IMR-90 (cell line): ENCODE measurements around the gene SLC12A7. TPM values are rescaled to one million over a fixed set of nuclear protein-coding genes. Genes with fewer than 3 reads are reported as not detected.
"Not testable (repeated sequence)": the region's sequence is repeated elsewhere in the genome, so short reads cannot be mapped to it uniquely, and the experiment has no call there.

Experiments used
- ATAC-seq: fragments of 200-7000 bp; cut with Tn5 transposase; 2 replicates; pipeline ENCODE4 v1.9.1; 2020; ENCODE audit warnings: low read depth, mild to moderate bottlenecking, moderate library complexity
- BruUV-seq: library from RNA; stranded (reverse); fragments of 400-500 nt; replicated peaks from 2 replicates; lab custom pipeline; 2021; lab: Mats Ljungman, UMichigan
- CTCF ChIA-PET: fragments of 300-600 bp; formaldehyde crosslinking; extraction: SDS; loops from one replicate; lab custom pipeline; 2021; ENCODE audit warnings: antibody characterized with exemption; lab: Yijun Ruan, JAX
- POLR2A ChIA-PET: fragments of 300-600 bp; sonication (Branson Sonifier 250); formaldehyde crosslinking; loops from one replicate; lab custom pipeline; 2022; ENCODE audit warnings: antibody characterized with exemption; ENCODE audit not compliant: unreplicated experiment; lab: Charles Lee
- DNase-seq: peaks from one replicate; pipeline ENCODE4 v3.0.0; 2013
- H2AFZ ChIP-seq: replicated peaks from 2 replicates; pipeline ENCODE3; 2013; ENCODE audit warnings: low read length, mild to moderate bottlenecking; ENCODE audit not compliant: poor library complexity
- H2AK5ac ChIP-seq: 2 replicates; pipeline ENCODE4 v1.6.1; 2013; ENCODE audit warnings: low read depth, low read length, inconsistent platforms
- H2AK9ac ChIP-seq: replicated peaks from 2 replicates; pipeline ENCODE3; 2013; ENCODE audit warnings: mild to moderate bottlenecking, low read depth, low read length, moderate library complexity; ENCODE audit not compliant: poor library complexity
- H2BK120ac ChIP-seq: 2 replicates; pipeline ENCODE4 v1.6.1; 2013; ENCODE audit warnings: low read depth, low read length, inconsistent platforms
- H2BK15ac ChIP-seq: 3 replicates; pipeline ENCODE4 v1.6.1; 2013; ENCODE audit warnings: low read depth, low read length, inconsistent platforms
- H2BK20ac ChIP-seq: 2 replicates; pipeline ENCODE4 v1.6.1; 2013; ENCODE audit warnings: low read depth, mild to moderate bottlenecking, inconsistent platforms, low read length, moderate library complexity
- H2BK5ac ChIP-seq: 2 replicates; pipeline ENCODE4 v1.6.1; 2013; ENCODE audit warnings: mild to moderate bottlenecking, low read depth, low read length, inconsistent platforms; ENCODE audit not compliant: poor library complexity, severe bottlenecking
- H3K14ac ChIP-seq: replicated peaks from 2 replicates; pipeline ENCODE4 v1.6.1; 2013; ENCODE audit warnings: low read depth, low read length, inconsistent platforms
- H3K18ac ChIP-seq: 2 replicates; pipeline ENCODE4 v1.6.1; 2013; ENCODE audit warnings: low read depth, low read length, control low read depth
- H3K23ac ChIP-seq: 2 replicates; pipeline ENCODE4 v1.6.1; 2013; ENCODE audit warnings: low read depth, low read length, inconsistent platforms
- H3K27ac ChIP-seq: 2 replicates; pipeline ENCODE4 v1.5.1; 2013; ENCODE audit warnings: mild to moderate bottlenecking, control low read depth, low read length; ENCODE audit not compliant: insufficient read depth
- H3K27me3 ChIP-seq: 2 replicates; pipeline ENCODE4 v1.6.1; 2013; ENCODE audit warnings: low read length; ENCODE audit not compliant: control insufficient read depth, insufficient read depth
- H3K36me3 ChIP-seq: 2 replicates; pipeline ENCODE4 v1.6.1; 2013; ENCODE audit warnings: low read length, mixed read lengths; ENCODE audit not compliant: control insufficient read depth, insufficient read depth
- H3K4ac ChIP-seq: 2 replicates; pipeline ENCODE4 v1.6.1; 2013; ENCODE audit warnings: low read depth, low read length, inconsistent platforms
- H3K4me1 ChIP-seq: 2 replicates; pipeline ENCODE4 v1.6.1; 2013; ENCODE audit warnings: low read length, mixed read lengths; ENCODE audit not compliant: control insufficient read depth, insufficient read depth
- H3K4me2 ChIP-seq: 2 replicates; pipeline ENCODE4 v1.6.1; 2013; ENCODE audit warnings: low read depth, mild to moderate bottlenecking, control low read depth, low read length, moderate library complexity
- H3K4me3 ChIP-seq: 2 replicates; pipeline ENCODE4 v1.5.1; 2013; ENCODE audit warnings: low read depth, mild to moderate bottlenecking, control low read depth, low read length, moderate library complexity; ENCODE audit not compliant: insufficient read depth
- H3K56ac ChIP-seq: 2 replicates; pipeline ENCODE4 v1.6.1; 2013; ENCODE audit warnings: low read length, inconsistent platforms; ENCODE audit not compliant: insufficient read depth; ENCODE audit errors: extremely low read depth
- H3K79me1 ChIP-seq, 2 experiments: 2 replicates each; pipeline ENCODE4 v1.6.1; 2013; ENCODE audit warnings: low read length in 2 of 2, inconsistent platforms in 1 of 2, low read depth in 1 of 2
- H3K9ac ChIP-seq: 2 replicates; pipeline ENCODE4 v1.6.1; 2013; ENCODE audit warnings: low read depth, low read length, control low read depth
- H3K9me1 ChIP-seq: 2 replicates; pipeline ENCODE4 v1.6.1; 2013; ENCODE audit warnings: low read length, inconsistent platforms; ENCODE audit not compliant: insufficient read depth
- H3K9me3 ChIP-seq: 2 replicates; pipeline ENCODE4 v1.6.1; 2013; ENCODE audit warnings: low read length; ENCODE audit not compliant: control insufficient read depth, insufficient read depth
- H4K20me1 ChIP-seq: 2 replicates; pipeline ENCODE4 v1.6.1; 2013; ENCODE audit warnings: low read length, inconsistent platforms; ENCODE audit not compliant: insufficient read depth
- H4K5ac ChIP-seq: 2 replicates; pipeline ENCODE4 v1.6.1; 2013; ENCODE audit warnings: mild to moderate bottlenecking, low read depth, low read length, control low read depth
- H4K8ac ChIP-seq, 2 experiments: 2 replicates each; pipeline ENCODE4 v1.6.1; 2013; ENCODE audit warnings: low read depth in 2 of 2, low read length in 2 of 2, control low read depth in 1 of 2, inconsistent platforms in 1 of 2
- H4K91ac ChIP-seq: 2 replicates; pipeline ENCODE4 v1.6.1; 2013; ENCODE audit warnings: low read depth, low read length, inconsistent platforms; ENCODE audit not compliant: insufficient read depth
- CTCF ChIP-seq: conservative IDR thresholded peaks from 2 replicates; pipeline ENCODE4 v1.5.1; 2012; ENCODE audit warnings: mild to moderate bottlenecking, low read depth, low read length, improper control_type of control experiment
- NFE2L2 ChIP-seq: fragments of 150-350 bp; IDR thresholded peaks from 2 replicates; pipeline ENCODE4 v1.6.1; 2016; ENCODE audit warnings: low read depth, mild to moderate bottlenecking, low read length
- SMC3 ChIP-seq: fragments of 150-350 bp; IDR thresholded peaks from 2 replicates; pipeline ENCODE4 v1.6.1; 2016; ENCODE audit warnings: low read depth, mild to moderate bottlenecking, antibody characterized with exemption, low read length, moderate library complexity
- WGBS, 2 experiments: methylation state at CpG; one replicate each; pipeline versions ENCODE4 v1.1.5 to v1.1.7; 2013; ENCODE audit warnings: missing lambda C conversion rate in 2 of 2; ENCODE audit not compliant: insufficient read length in 1 of 2; ENCODE audit errors: extremely low coverage in 2 of 2; 5-methylcytosine and 5-hydroxymethylcytosine counted together
- dilution Hi-C: fragments of 300-500 bp; cut with HindIII; formaldehyde crosslinking; loops from one replicate; pipeline ENCODE4 v1.14.3; 2018; ENCODE audit warnings: low sequenced_read_pairs; ENCODE audit not compliant: unreplicated experiment
- in situ Hi-C: fragments of 300-500 bp; cut with MboI; formaldehyde crosslinking; loops from 3 replicates; pipeline ENCODE4 v1.14.3; 2019; ENCODE audit warnings: low sequenced_read_pairs, inconsistent platforms, mixed read lengths
- intact Hi-C: fragments of 100-400 bp; cut with micrococcal nuclease; formaldehyde crosslinking; loops from 2 replicates; pipeline ENCODE4 v1.10.0; 2022
- polyA plus RNA-seq, 3 experiments: library from polyadenylated mRNA; depleted of rRNA; stranded (reverse); fragments of >200 nt; gene quantifications; 2 replicates each; pipeline ENCODE4 v1.2.3, GENCODE V29; 2012; ENCODE audit warnings: low replicate concordance in 1 of 3
- total RNA-seq: library from RNA; depleted of rRNA; stranded (reverse); fragments of >200 nt; gene quantifications from 2 replicates; pipeline ENCODE4 v1.2.3, GENCODE V29; 2012

Gene SLC12A7
- total and polyA plus RNA-seq, 2 of the 4 experiments (the other 2 are of a cell fraction) = 3.0 to 6.1 TPM

- Histone ChIP-seq H3K9ac (no peak overlapping the region), H2BK15ac (no peak overlapping the region), H2AFZ (no peak overlapping the region), H3K4me3 (no peak overlapping the region), H4K8ac (no peak overlapping the region), H3K23ac (no peak overlapping the region), H3K36me3 (peaks cover 25% of the 10 kb centered on the region; the same call in 1 of the 2 replicates), H3K9me1 (no peaks in the 10 kb centered on the region), H2BK5ac (no peak overlapping the region), H3K79me1 (no peaks in the 10 kb centered on the region), H4K91ac (no peak overlapping the region), H3K4me2 (no peak overlapping the region), H3K18ac (no peak overlapping the region), H2AK9ac (no peak overlapping the region), H3K4me1 (no peaks in the 10 kb centered on the region), H3K14ac (no peak overlapping the region), H4K20me1 (no peaks in the 10 kb centered on the region; the same call in 1 of the 2 replicates), H3K56ac (no peak overlapping the region), H3K9me3 (no peaks in the 10 kb centered on the region), H2BK20ac (no peak overlapping the region), H3K27me3 (no peaks in the 10 kb centered on the region), H4K5ac (no peak overlapping the region), H2BK120ac (no peak overlapping the region), H3K4ac (no peak overlapping the region), H3K27ac (no peak overlapping the region), H2AK5ac (no peak overlapping the region)
- ATAC-seq = no peak
- ChIA-PET CTCF (no interaction called here), POLR2A (no interaction called here)
- in situ Hi-C loops (no loop called here), intact Hi-C loops (no loop called here), dilution Hi-C loops (no loop called here)
- TF ChIP-seq SMC3 (no peak), NFE2L2 (no peak), CTCF (no peak)
- BruUV-seq = no TSS peak
- no peak for DNase-seq
- 94% methylated on average over 45 of the region's 57 CpGs; no CpG with 5 or more reads in 1 of the 2 experiments for WGBS, 2 experiments
Measured at GRCh38 chr5:1083823-1084605, 27.8 kb downstream of the SLC12A7 start.

GRCh38 chr5:1083026-1083425, 28.8 kb downstream of the SLC12A7 start:
- CTCF ChIA-PET, H3K14ac ChIP-seq, BruUV-seq, H2BK120ac ChIP-seq, POLR2A ChIA-PET, DNase-seq, H3K9me1 ChIP-seq, H4K20me1 ChIP-seq, in situ Hi-C loops, H3K27me3 ChIP-seq, ATAC-seq, H3K9me3 ChIP-seq, intact Hi-C loops, H4K91ac ChIP-seq, H2BK15ac ChIP-seq, H3K23ac ChIP-seq, H2BK20ac ChIP-seq, H2AK9ac ChIP-seq, H3K27ac ChIP-seq, H3K4me3 ChIP-seq, H4K5ac ChIP-seq, dilution Hi-C loops, H3K4ac ChIP-seq, H2AK5ac ChIP-seq, H3K4me1 ChIP-seq, H3K79me1 ChIP-seq, H4K8ac ChIP-seq, H2BK5ac ChIP-seq, H2AFZ ChIP-seq, H3K56ac ChIP-seq, H3K4me2 ChIP-seq, H3K18ac ChIP-seq, H3K9ac ChIP-seq: not testable (repeated sequence)
- peaks cover 27% of the 10 kb centered on the region; the same call in 1 of the 2 replicates for H3K36me3 ChIP-seq
- 95% methylated on average over 6 of the region's 15 CpGs; no CpG with 5 or more reads in 1 of the 2 experiments for WGBS, 2 experiments
